ENCODE data around the gene ABCB10. TPM values are rescaled to one million over a fixed set of nuclear protein-coding genes. Genes with fewer than 3 reads are reported as not detected.
A peak's percentile ranks its signal among the peaks of the same experiment; 100 is the strongest.
"Not testable (repeated sequence)": the region's sequence is repeated elsewhere in the genome, so short reads cannot be mapped to it uniquely, and the experiment has no call there.

The ABCB10 gene
- polyA plus RNA-seq, 4 donors: 17.3 to 23.3 (median 20.1) TPM

GRCh38 chr1:229574679-229575442 is 16.4 kb upstream of the ABCB10 start:
- no peak for DNase-seq (ENCODE audit: low read depth in 4 of 4, low spot score in 2 of 4)

GRCh38 chr1:229572286-229572685 is 13.8 kb upstream of the ABCB10 start:
- DNase-seq (ENCODE audit: low read depth in 4 of 4, low spot score in 2 of 4): no peak

- no peak for DNase-seq (ENCODE audit: low read depth in 4 of 4, low spot score in 2 of 4)
Measured at GRCh38 chr1:229570891-229571516, 12.5 kb upstream of the ABCB10 start.

GRCh38 chr1:229570305-229570704 is 11.8 kb upstream of the ABCB10 start:
- no peak for DNase-seq (ENCODE audit: low read depth in 4 of 4, low spot score in 2 of 4)

GRCh38 chr1:229567109-229567868 is 8.8 kb upstream of the ABCB10 start:
- DNase-seq (ENCODE audit: low read depth in 4 of 4, low spot score in 2 of 4): no peak

GRCh38 chr1:229563701-229564100 is 5.2 kb upstream of the ABCB10 start:
- no peak for DNase-seq (ENCODE audit: low read depth in 4 of 4, low spot score in 2 of 4)

GRCh38 chr1:229563241-229563640 is 4.7 kb upstream of the ABCB10 start:
- no peak for DNase-seq (ENCODE audit: low read depth in 4 of 4, low spot score in 2 of 4)

- no peak for DNase-seq (ENCODE audit: low read depth in 4 of 4, low spot score in 2 of 4)
Measured at GRCh38 chr1:229562686-229563085, 4.2 kb upstream of the ABCB10 start.

GRCh38 chr1:229561141-229561540 is 2.6 kb upstream of the ABCB10 start:
- no peak for DNase-seq (ENCODE audit: low read depth in 4 of 4, low spot score in 2 of 4)

GRCh38 chr1:229560124-229560523 is 1.6 kb upstream of the ABCB10 start:
- DNase-seq (ENCODE audit: low read depth in 4 of 4, low spot score in 2 of 4): not testable (repeated sequence)

- not testable (repeated sequence) for DNase-seq (ENCODE audit: low read depth in 4 of 4, low spot score in 2 of 4)
Measured at GRCh38 chr1:229559336-229559801, 862 bp upstream of the ABCB10 start.

GRCh38 chr1:229557913-229558414 is 543 bp downstream of the ABCB10 start:
- peak in 1 of 4 donors; percentile 18 for DNase-seq (ENCODE audit: low read depth in 4 of 4, low spot score in 2 of 4)

GRCh38 chr1:229557200-229557850 is 1.2 kb downstream of the ABCB10 start:
- DNase-seq (ENCODE audit: low read depth in 4 of 4, low spot score in 2 of 4): no peak

GRCh38 chr1:229554886-229555621 is 3.5 kb downstream of the ABCB10 start:
- no peak for DNase-seq (ENCODE audit: low read depth in 4 of 4, low spot score in 2 of 4)

- no peak for DNase-seq (ENCODE audit: low read depth in 4 of 4, low spot score in 2 of 4)
Measured at GRCh38 chr1:229553621-229554130, 4.8 kb downstream of the ABCB10 start.

- DNase-seq (ENCODE audit: low read depth in 4 of 4, low spot score in 2 of 4): no peak
Measured at GRCh38 chr1:229552732-229553131, 5.8 kb downstream of the ABCB10 start.

GRCh38 chr1:229550812-229551567 is 7.5 kb downstream of the ABCB10 start:
- no peak for DNase-seq (ENCODE audit: low read depth in 4 of 4, low spot score in 2 of 4)

GRCh38 chr1:229547542-229547941 is 11.0 kb downstream of the ABCB10 start:
- DNase-seq (ENCODE audit: low read depth in 4 of 4, low spot score in 2 of 4): no peak

GRCh38 chr1:229544587-229544986 is 13.9 kb downstream of the ABCB10 start:
- no peak for DNase-seq (ENCODE audit: low read depth in 4 of 4, low spot score in 2 of 4)
